Sigmoid colon (tissue), 7 donors: ENCODE data around the gene CHRM4. TPM values are rescaled to one million over a fixed set of nuclear protein-coding genes. Genes with fewer than 3 reads are reported as not detected.

Source experiments
- DNase-seq: peaks from one replicate; pipeline ENCODE4 v3.0.0-alpha.2; 2019
- H3K27ac ChIP-seq, 4 donors: fragments of 200-600 bp; sonication (generic); one replicate each; pipeline ENCODE4 v1.5.1; 2016 to 2019; ENCODE audit warnings: mild to moderate bottlenecking in 1 of 4
- H3K27me3 ChIP-seq, 3 donors: fragments of 200-600 bp; sonication (generic); one replicate each; pipeline ENCODE4 v1.5.1; 2019; ENCODE audit warnings: mild to moderate bottlenecking in 1 of 3
- H3K36me3 ChIP-seq, 4 donors: fragments of 200-600 bp; sonication (generic); one replicate each; pipeline ENCODE4 v1.5.1; 2016 to 2019
- H3K4me1 ChIP-seq, 4 donors: fragments of 200-600 bp; sonication (generic); one replicate each; pipeline ENCODE4 v1.5.1; 2017 to 2019
- H3K4me3 ChIP-seq, 4 donors: fragments of 200-600 bp; sonication (generic); one replicate each; pipeline ENCODE4 v1.5.1; 2017 to 2019; ENCODE audit warnings: mild to moderate bottlenecking in 2 of 4, moderate library complexity in 1 of 4
- H3K9me3 ChIP-seq, 4 donors: fragments of 200-600 bp in 3 of 4; sonication (generic) in 3 of 4; one replicate each; pipeline versions ENCODE4 v1.5.1 to v1.6.1; 2013 to 2019
- EP300 ChIP-seq, 4 donors: sonication (generic); formaldehyde crosslinking; IDR thresholded peaks; one replicate each; pipeline ENCODE4 v1.6.1; 2017; ENCODE audit warnings: antibody characterized with exemption in 4 of 4
- POLR2A ChIP-seq, 2 donors: fragments of 450-650 bp; IDR thresholded peaks; one replicate each; pipeline ENCODE4 v1.6.1; 2016; ENCODE audit warnings: antibody characterized with exemption in 2 of 2, mild to moderate bottlenecking in 2 of 2, moderate library complexity in 2 of 2
- POLR2AphosphoS5 ChIP-seq, 4 donors: sonication (generic); formaldehyde crosslinking; IDR thresholded peaks; one replicate each; pipeline ENCODE4 v1.6.1; 2017; ENCODE audit warnings: antibody characterized with exemption in 4 of 4
- WGBS, 2 donors: extraction: QIAGEN DNeasy Blood & Tissue Kit; methylation state at CpG; one replicate each; pipeline ENCODE4 v1.1.7; 2013; 5-methylcytosine and 5-hydroxymethylcytosine counted together
- intact Hi-C: fragments of 100-400 bp; cut with DNase I; formaldehyde crosslinking; loops from one replicate; pipeline ENCODE4 v1.15.1; 2023
- polyA plus RNA-seq, 3 donors: library from polyadenylated mRNA; stranded (reverse); fragments of 200-250 nt; gene quantifications; one replicate each; pipeline ENCODE4 v1.2.3, GENCODE V29; 2013
- total RNA-seq, 4 donors: library from RNA; depleted of rRNA; stranded (reverse); fragments of >200 nt; gene quantifications; one replicate each; pipeline ENCODE4 v1.1.0, GENCODE V29; 2016
- TF ChIP-seq, protein P1 (sequence below), 4 experiments: fragments of 450-650 bp in 3 of 4; fragments of 200-600 bp in 1 of 4; IDR thresholded peaks; one replicate each; pipeline ENCODE4 v1.5.1; 2016 to 2019; ENCODE audit warnings: antibody characterized with exemption in 4 of 4, mild to moderate bottlenecking in 3 of 4, moderate library complexity in 2 of 4
- donor health status: healthy with polysubstance abuse.
- donor health status: Bipolar disorder and iron deficiency.
- donor health status: healthy.

The CHRM4 gene
- total and polyA plus RNA-seq, 7 donors = 0.55 to 5.4 (median 2.9) TPM; not detected in 1

DNA sequence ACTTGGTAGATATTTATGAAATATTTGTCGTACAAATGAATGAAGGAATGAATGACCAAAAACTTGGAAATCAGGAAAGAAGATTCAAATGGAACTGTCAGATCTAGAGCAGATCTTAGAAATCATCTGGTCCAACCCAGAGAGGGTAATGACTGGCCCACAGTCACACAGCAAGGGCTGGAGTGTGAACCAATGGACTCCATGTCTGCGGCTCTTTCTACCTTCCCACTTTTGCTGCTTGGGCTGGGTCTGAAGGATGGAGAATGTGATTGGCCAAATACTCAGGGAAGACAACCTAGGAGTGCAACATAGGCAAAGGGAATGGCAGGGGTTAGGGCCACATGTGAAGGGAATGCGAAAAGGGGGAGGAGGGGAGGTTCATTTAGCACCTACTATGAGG, 50.1 kb downstream of the CHRM4 start:
- no peaks in the 10 kb centered on the region for H3K27me3 ChIP-seq
- intact Hi-C loops = no loop called here
- TF ChIP-seq EP300 (IDR thresholded peaks at IDR 0.05) (no peak), POLR2AphosphoS5 (IDR thresholded peaks at IDR 0.05) (no peak), POLR2A (IDR thresholded peaks at IDR 0.05) (no peak)
- TF ChIP-seq, protein P1, sequence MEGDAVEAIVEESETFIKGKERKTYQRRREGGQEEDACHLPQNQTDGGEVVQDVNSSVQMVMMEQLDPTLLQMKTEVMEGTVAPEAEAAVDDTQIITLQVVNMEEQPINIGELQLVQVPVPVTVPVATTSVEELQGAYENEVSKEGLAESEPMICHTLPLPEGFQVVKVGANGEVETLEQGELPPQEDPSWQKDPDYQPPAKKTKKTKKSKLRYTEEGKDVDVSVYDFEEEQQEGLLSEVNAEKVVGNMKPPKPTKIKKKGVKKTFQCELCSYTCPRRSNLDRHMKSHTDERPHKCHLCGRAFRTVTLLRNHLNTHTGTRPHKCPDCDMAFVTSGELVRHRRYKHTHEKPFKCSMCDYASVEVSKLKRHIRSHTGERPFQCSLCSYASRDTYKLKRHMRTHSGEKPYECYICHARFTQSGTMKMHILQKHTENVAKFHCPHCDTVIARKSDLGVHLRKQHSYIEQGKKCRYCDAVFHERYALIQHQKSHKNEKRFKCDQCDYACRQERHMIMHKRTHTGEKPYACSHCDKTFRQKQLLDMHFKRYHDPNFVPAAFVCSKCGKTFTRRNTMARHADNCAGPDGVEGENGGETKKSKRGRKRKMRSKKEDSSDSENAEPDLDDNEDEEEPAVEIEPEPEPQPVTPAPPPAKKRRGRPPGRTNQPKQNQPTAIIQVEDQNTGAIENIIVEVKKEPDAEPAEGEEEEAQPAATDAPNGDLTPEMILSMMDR (IDR thresholded peaks at IDR 0.05) = no peak
- H3K4me1 ChIP-seq = peaks cover 0 to 22% (median 18%) of the 10 kb centered on the region in 4 donors
- no peaks in the 10 kb centered on the region for H3K36me3 ChIP-seq
- no peak for DNase-seq
- H3K9me3 ChIP-seq = no peaks in the 10 kb centered on the region
- peak overlapping the region in 1 of 4 donors; percentile 21 for H3K27ac ChIP-seq
- H3K4me3 ChIP-seq = no peak overlapping the region
- WGBS, 2 donors = 93 to 94% methylated on average over 3 of the region's 3 CpGs

DNA sequence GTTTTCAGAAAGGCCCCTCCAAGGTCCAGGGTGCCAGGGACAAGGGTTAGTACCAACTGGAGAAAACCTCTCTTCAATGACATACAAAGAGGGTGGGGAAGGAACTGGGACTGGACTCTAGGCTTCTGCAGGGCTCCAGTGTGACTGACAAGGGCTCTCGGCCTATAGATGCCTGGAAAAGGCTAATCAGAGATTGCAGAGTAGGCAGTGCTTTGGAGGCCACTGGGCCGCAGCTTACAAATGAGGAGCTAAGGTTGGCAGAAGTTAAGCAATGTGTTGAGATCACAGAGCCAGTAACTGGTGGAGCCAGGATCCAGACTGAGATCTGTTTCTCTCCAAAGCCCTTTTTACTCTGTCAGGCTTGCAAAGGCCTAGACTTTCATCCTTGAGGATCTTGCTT, 51.8 kb downstream of the CHRM4 start:
- TF ChIP-seq, protein P1 (IDR thresholded peaks at IDR 0.05) = no peak
- TF ChIP-seq POLR2A (IDR thresholded peaks at IDR 0.05) = no peak
- no peak for TF ChIP-seq POLR2AphosphoS5 (IDR thresholded peaks at IDR 0.05)
- TF ChIP-seq EP300 (IDR thresholded peaks at IDR 0.05) = no peak
- intact Hi-C loops = no loop called here
- DNase-seq = no peak
- 88 to 93% methylated on average over 2 of the region's 2 CpGs for WGBS, 2 donors
- no peaks in the 10 kb centered on the region for H3K27me3 ChIP-seq
- no peaks in the 10 kb centered on the region for H3K9me3 ChIP-seq
- H3K4me3 ChIP-seq = no peak overlapping the region
- H3K4me1 ChIP-seq = peaks cover 0 to 22% (median 17%) of the 10 kb centered on the region in 4 donors
- no peaks in the 10 kb centered on the region for H3K36me3 ChIP-seq
- H3K27ac ChIP-seq = peak overlapping the region; percentile 74 to 88 (median 78)

DNA sequence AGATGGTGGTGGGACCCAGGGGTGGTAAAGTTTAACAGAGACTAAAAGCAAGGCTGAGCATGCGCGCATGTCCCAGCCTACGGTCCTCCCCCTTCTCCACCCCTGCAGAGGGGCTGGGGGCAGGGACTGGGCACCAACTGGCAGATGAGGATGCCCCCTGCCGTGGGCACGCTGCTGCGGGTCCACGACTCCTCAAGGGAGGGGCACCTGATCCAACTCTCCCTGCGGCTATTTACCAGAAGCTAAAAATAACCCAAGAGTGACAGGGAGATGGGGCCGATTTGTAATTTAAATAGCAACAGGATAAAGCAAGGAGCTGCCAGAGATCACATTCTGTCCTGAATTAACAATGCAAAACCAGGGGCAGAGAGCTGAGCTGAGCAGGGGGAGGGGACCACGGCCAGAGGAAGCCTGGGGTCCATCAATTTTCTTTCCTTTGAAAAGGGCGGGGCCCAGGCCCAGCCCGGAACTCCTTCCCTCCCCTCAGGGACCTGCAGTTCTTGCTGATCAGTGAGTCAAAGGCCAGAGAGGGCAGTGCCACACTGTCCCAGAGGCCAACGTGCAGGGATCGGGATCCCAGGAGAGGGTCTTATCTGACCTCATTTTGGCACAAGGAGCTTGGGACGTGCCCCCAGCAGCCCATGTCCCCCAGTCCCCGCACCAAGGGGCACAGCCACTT, 52.4 kb downstream of the CHRM4 start:
- Histone ChIP-seq H3K36me3 (no peaks in the 10 kb centered on the region), H3K4me3 (peak overlapping the region in 3 of 4 donors; percentile 35 to 47 (median 41)), H3K27ac (peak overlapping the region; percentile 74 to 88 (median 78))

DNA sequence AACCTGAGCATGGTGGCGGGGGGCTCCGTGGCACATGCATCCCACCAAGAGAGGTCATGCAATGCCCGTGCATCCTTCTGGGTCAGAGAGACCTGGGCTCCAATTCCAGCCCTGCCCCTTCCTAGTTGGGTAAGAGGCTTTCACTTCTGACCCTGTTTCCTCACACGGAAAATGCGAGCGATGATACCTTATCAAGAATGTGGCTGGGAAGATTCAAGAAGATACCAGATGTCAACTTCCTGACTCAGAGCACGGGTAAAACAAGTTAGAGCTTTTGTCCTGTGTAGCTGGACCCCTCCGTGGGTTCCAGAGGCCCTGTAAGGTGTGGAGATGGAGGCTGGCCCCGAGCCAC, 53.0 kb downstream of the CHRM4 start:
- Histone ChIP-seq H3K4me3 (peak overlapping the region in 3 of 4 donors; percentile 35 to 47 (median 41)), H3K27me3 (peaks cover 0 to 8% (median 4%) of the 10 kb centered on the region in 3 donors), H3K27ac (peak overlapping the region; percentile 74 to 88 (median 78)), H3K4me1 (peaks cover 0 to 23% (median 17%) of the 10 kb centered on the region in 4 donors), H3K9me3 (no peaks in the 10 kb centered on the region), H3K36me3 (no peaks in the 10 kb centered on the region)
- DNase-seq = no peak
- intact Hi-C loops = no loop called here
- 47 to 62% methylated on average over 9 of the region's 9 CpGs for WGBS, 2 donors
- no peak for TF ChIP-seq POLR2A (IDR thresholded peaks at IDR 0.05)
- no peak for TF ChIP-seq EP300 (IDR thresholded peaks at IDR 0.05)
- TF ChIP-seq, protein P1 (IDR thresholded peaks at IDR 0.05) = no peak
- TF ChIP-seq POLR2AphosphoS5 (IDR thresholded peaks at IDR 0.05) = no peak

More for the DNA sequence above, 52.4 kb downstream of the CHRM4 start:
- Histone ChIP-seq H3K9me3 (no peaks in the 10 kb centered on the region), H3K27me3 (peaks cover 0 to 3% (median 0%) of the 10 kb centered on the region in 3 donors), H3K4me1 (peaks cover 0 to 22% (median 17%) of the 10 kb centered on the region in 4 donors)
- TF ChIP-seq POLR2A (IDR thresholded peaks at IDR 0.05) (no peak), POLR2AphosphoS5 (IDR thresholded peaks at IDR 0.05) (no peak), EP300 (IDR thresholded peaks at IDR 0.05) (no peak)
- TF ChIP-seq, protein P1 (IDR thresholded peaks at IDR 0.05) = no peak
- 48 to 51% methylated on average over 16 of the region's 16 CpGs for WGBS, 2 donors
- intact Hi-C loops = no loop called here
- no peak for DNase-seq
